Caco-2 (cell line): ENCODE results near the gene MEG3. TPM values are rescaled to one million over a fixed set of nuclear protein-coding genes. Genes with fewer than 3 reads are reported as not detected.

Source experiments
- BruUV-seq: library from RNA; stranded (reverse); fragments of 400-500 nt; replicated peaks from 2 replicates; lab custom pipeline; 2021; lab: Mats Ljungman, UMichigan
- CTCF ChIA-PET: fragments of 300-600 bp; sonication (Branson Sonifier 250); formaldehyde crosslinking; loops from one replicate; lab custom pipeline; 2022; ENCODE audit warnings: antibody characterized with exemption; lab: Charles Lee
- POLR2A ChIA-PET: fragments of 300-600 bp; sonication (Branson Sonifier 250); formaldehyde crosslinking; loops from one replicate; lab custom pipeline; 2022; ENCODE audit warnings: antibody characterized with exemption; lab: Charles Lee
- DNase-seq, 2 experiments: peaks; one replicate each; pipeline versions ENCODE4 v3.0.0 to v3.0.0-alpha.2; 2020 to 2022
- H3K27me3 ChIP-seq: replicated peaks from 2 replicates; pipeline ENCODE4 v1.6.0; 2011; ENCODE audit warnings: low read length; ENCODE audit not compliant: control insufficient read depth, insufficient read depth
- H3K36me3 ChIP-seq: 2 replicates; pipeline ENCODE4 v1.5.1; 2011; ENCODE audit warnings: low read length; ENCODE audit not compliant: control insufficient read depth, insufficient read depth
- H3K4me1 ChIP-seq: fragments of 250-450 bp; sonication (Bioruptor Pico); 2 replicates; pipeline ENCODE4 v1.5.1; 2020; ENCODE audit warnings: mild to moderate bottlenecking
- H3K4me3 ChIP-seq: 2 replicates; pipeline ENCODE4 v1.5.1; 2011; ENCODE audit warnings: low read depth, mild to moderate bottlenecking, control low read depth, low read length
- H3K9me3 ChIP-seq: fragments of 250-450 bp; sonication (Bioruptor Pico); 2 replicates; pipeline ENCODE4 v1.5.1; 2020; ENCODE audit warnings: mild to moderate bottlenecking, moderate library complexity
- H3K27ac Mint-ChIP-seq: one replicate; pipeline ENCODE4 v1.8.0; 2022; ENCODE audit warnings: mixed read lengths; ENCODE audit not compliant: unreplicated experiment
- H3K27me3 Mint-ChIP-seq: one replicate; pipeline ENCODE4 v1.8.0; 2022; ENCODE audit warnings: mixed read lengths; ENCODE audit not compliant: insufficient read depth, unreplicated experiment
- H3K36me3 Mint-ChIP-seq: one replicate; pipeline ENCODE4 v1.8.0; 2022; ENCODE audit warnings: mild to moderate bottlenecking, mixed read lengths; ENCODE audit not compliant: insufficient read depth, unreplicated experiment
- H3K4me1 Mint-ChIP-seq: one replicate; pipeline ENCODE4 v1.8.0; 2022; ENCODE audit warnings: low read depth, mixed read lengths; ENCODE audit not compliant: unreplicated experiment
- H3K4me3 Mint-ChIP-seq: one replicate; pipeline ENCODE4 v1.8.0; 2022; ENCODE audit warnings: mild to moderate bottlenecking, moderate library complexity, mixed read lengths; ENCODE audit not compliant: unreplicated experiment
- H3K9me3 Mint-ChIP-seq: one replicate; pipeline ENCODE4 v1.8.0; 2022; ENCODE audit warnings: mixed read lengths; ENCODE audit not compliant: unreplicated experiment
- CTCF ChIP-seq, 2 experiments: fragments of 200-600 bp in 1 of 2; IDR thresholded peaks; 1 replicate in 1 of 2; 2 replicates in 1 of 2; pipeline versions ENCODE4 v1.5.1 to v1.8.0; 2011 to 2022; ENCODE audit warnings: antibody characterized with exemption in 1 of 2, control low read depth in 1 of 2, inconsistent platforms in 1 of 2, low read depth in 1 of 2, low read length in 1 of 2, mild to moderate bottlenecking in 1 of 2, moderate library complexity in 1 of 2; ENCODE audit not compliant: insufficient read depth in 1 of 2, severe bottlenecking in 1 of 2, unreplicated experiment in 1 of 2
- intact Hi-C: fragments of 100-400 bp; cut with micrococcal nuclease; formaldehyde crosslinking; loops from one replicate; pipeline ENCODE4 v1.10.0; 2022; ENCODE audit not compliant: unreplicated experiment
- total RNA-seq: library from RNA; stranded (reverse); gene quantifications from 2 replicates; pipeline ENCODE4 v1.2.3, GENCODE V29; 2022

The MEG3 gene
- total RNA-seq, 1 experiment from 2014 or later, result not detected

GRCh38 chr14:100874051-100874410 lies 48.1 kb downstream of the MEG3 start:
- no peak overlapping the region for H3K27ac Mint-ChIP-seq
- H3K36me3 ChIP-seq, result no peaks in the 10 kb centered on the region
- intact Hi-C loops, result no loop called here
- H3K9me3 ChIP-seq, result no peaks in the 10 kb centered on the region
- H3K36me3 Mint-ChIP-seq, result peaks cover 4% of the 10 kb centered on the region
- H3K4me1 ChIP-seq, result no peaks in the 10 kb centered on the region
- TF ChIP-seq CTCF (IDR thresholded peaks at IDR 0.05; ENCODE audit: insufficient read depth in 1 of 2, low read depth in 1 of 2, low read length in 1 of 2, severe bottlenecking in 1 of 2, unreplicated experiment in 1 of 2), result no peak
- H3K27me3 ChIP-seq, result no peaks in the 10 kb centered on the region
- H3K9me3 Mint-ChIP-seq, result peaks cover 27% of the 10 kb centered on the region
- BruUV-seq, result no TSS peak
- peaks cover 4% of the 10 kb centered on the region for H3K27me3 Mint-ChIP-seq
- H3K4me1 Mint-ChIP-seq, result peaks cover 7% of the 10 kb centered on the region
- POLR2A ChIA-PET, result no interaction called here
- no peak overlapping the region for H3K4me3 Mint-ChIP-seq
- DNase-seq, result no peak
- CTCF ChIA-PET, result no interaction called here
- no peak overlapping the region for H3K4me3 ChIP-seq

GRCh38 chr14:100874411-100875091 lies 48.6 kb downstream of the MEG3 start:
- Histone ChIP-seq H3K9me3 (no peaks in the 10 kb centered on the region), H3K4me1 (no peaks in the 10 kb centered on the region), H3K36me3 (no peaks in the 10 kb centered on the region), H3K27me3 (no peaks in the 10 kb centered on the region), H3K4me3 (no peak overlapping the region)
- no TSS peak for BruUV-seq
- H3K9me3 Mint-ChIP-seq, result peaks cover 27% of the 10 kb centered on the region
- intact Hi-C loops, result no loop called here
- peaks cover 4% of the 10 kb centered on the region for H3K27me3 Mint-ChIP-seq
- peaks cover 7% of the 10 kb centered on the region for H3K4me1 Mint-ChIP-seq
- DNase-seq, result no peak
- POLR2A ChIA-PET, result no interaction called here
- H3K27ac Mint-ChIP-seq, result no peak overlapping the region
- no peak for TF ChIP-seq CTCF (IDR thresholded peaks at IDR 0.05; ENCODE audit: insufficient read depth in 1 of 2, low read depth in 1 of 2, low read length in 1 of 2, severe bottlenecking in 1 of 2, unreplicated experiment in 1 of 2)
- CTCF ChIA-PET, result no interaction called here
- no peak overlapping the region for H3K4me3 Mint-ChIP-seq
- peaks cover 4% of the 10 kb centered on the region for H3K36me3 Mint-ChIP-seq

- no peak for TF ChIP-seq CTCF (IDR thresholded peaks at IDR 0.05; ENCODE audit: insufficient read depth in 1 of 2, low read depth in 1 of 2, low read length in 1 of 2, severe bottlenecking in 1 of 2, unreplicated experiment in 1 of 2)
- Histone ChIP-seq H3K36me3 (no peaks in the 10 kb centered on the region), H3K27me3 (no peaks in the 10 kb centered on the region), H3K4me1 (no peaks in the 10 kb centered on the region), H3K4me3 (no peak overlapping the region), H3K9me3 (no peaks in the 10 kb centered on the region)
- Mint-ChIP-seq H3K9me3 (peaks cover 27% of the 10 kb centered on the region), H3K27me3 (peaks cover 4% of the 10 kb centered on the region), H3K4me1 (peaks cover 7% of the 10 kb centered on the region), H3K27ac (no peak overlapping the region), H3K4me3 (no peak overlapping the region), H3K36me3 (peaks cover 4% of the 10 kb centered on the region)
- intact Hi-C loops, result no loop called here
- DNase-seq, result no peak
- ChIA-PET CTCF (no interaction called here), POLR2A (no interaction called here)
- BruUV-seq, result no TSS peak
Measured at GRCh38 chr14:100875126-100875525, 49.2 kb downstream of the MEG3 start.
